ENCODE measurements around the gene GPR12. TPM values are rescaled to one million over a fixed set of nuclear protein-coding genes. Genes with fewer than 3 reads are reported as not detected.
A peak's percentile ranks its signal among the peaks of the same experiment; 100 is the strongest.

GPR12 gene
- total RNA-seq, 2 experiments from 2014 or later, result not detected

DNA sequence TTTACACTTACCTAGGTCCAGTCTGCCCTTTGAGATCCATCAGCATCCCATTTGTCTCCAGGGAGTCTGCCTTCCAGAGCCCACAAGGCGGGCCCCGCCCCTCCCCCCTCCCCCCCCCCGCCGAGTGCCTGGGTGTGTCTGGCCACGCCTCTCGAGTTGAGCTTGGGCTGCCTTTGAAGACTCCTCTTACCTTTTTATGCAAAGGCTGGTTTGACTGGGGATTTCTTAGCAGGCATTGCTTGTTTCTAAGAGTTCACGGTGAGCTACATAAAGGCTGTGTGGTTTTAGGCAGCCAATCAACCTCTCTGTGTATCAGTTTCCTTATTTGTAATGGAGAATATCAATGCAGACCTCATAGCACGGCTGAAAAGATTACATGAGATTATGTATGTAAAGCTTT is 11.3 kb downstream of the GPR12 start:
- no peak for DNase-seq
- Mint-ChIP-seq H3K4me1 (ENCODE audit: low read depth) (peaks cover 6% of the 10 kb centered on the region), H3K4me3 (no peak overlapping the region), H3K9me3 (no peaks in the 10 kb centered on the region), H3K36me3 (ENCODE audit: low read depth) (no peaks in the 10 kb centered on the region), H3K27me3 (peaks cover 18% of the 10 kb centered on the region), H3K27ac (no peak overlapping the region)
- ChIA-PET CTCF (interaction anchor here (0.6 to 1.8 kb wide), 3 partner anchors 37 to 124 kb away, joined by 3 to 6 read pairs (median 3); no protein-coding TSS in a partner anchor), POLR2A (no interaction called here)
- peak; percentile 61 for ATAC-seq
- intact Hi-C loops (cut with micrococcal nuclease), result no loop called here
- TF ChIP-seq, protein P1, sequence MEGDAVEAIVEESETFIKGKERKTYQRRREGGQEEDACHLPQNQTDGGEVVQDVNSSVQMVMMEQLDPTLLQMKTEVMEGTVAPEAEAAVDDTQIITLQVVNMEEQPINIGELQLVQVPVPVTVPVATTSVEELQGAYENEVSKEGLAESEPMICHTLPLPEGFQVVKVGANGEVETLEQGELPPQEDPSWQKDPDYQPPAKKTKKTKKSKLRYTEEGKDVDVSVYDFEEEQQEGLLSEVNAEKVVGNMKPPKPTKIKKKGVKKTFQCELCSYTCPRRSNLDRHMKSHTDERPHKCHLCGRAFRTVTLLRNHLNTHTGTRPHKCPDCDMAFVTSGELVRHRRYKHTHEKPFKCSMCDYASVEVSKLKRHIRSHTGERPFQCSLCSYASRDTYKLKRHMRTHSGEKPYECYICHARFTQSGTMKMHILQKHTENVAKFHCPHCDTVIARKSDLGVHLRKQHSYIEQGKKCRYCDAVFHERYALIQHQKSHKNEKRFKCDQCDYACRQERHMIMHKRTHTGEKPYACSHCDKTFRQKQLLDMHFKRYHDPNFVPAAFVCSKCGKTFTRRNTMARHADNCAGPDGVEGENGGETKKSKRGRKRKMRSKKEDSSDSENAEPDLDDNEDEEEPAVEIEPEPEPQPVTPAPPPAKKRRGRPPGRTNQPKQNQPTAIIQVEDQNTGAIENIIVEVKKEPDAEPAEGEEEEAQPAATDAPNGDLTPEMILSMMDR (IDR thresholded peaks at IDR 0.05), result no peak

DNA sequence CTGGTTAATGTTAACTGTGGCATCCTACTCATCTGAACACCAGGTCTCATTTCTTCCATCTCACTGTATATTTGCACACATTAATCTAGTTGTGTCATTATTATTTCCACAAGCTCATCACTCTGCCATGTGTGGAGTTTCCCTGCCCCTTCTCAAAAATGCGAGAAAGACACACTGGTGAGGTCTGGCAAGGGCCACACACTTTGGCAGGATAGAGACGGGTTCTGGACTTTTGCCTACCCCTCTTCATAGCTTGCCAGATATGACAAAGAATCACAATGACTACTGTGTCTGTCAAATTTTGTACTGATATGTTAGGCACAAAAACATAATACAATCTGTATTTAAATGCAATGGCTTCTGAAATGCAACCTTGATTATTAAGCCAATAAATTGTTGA is 12.9 kb downstream of the GPR12 start:
- no peak for DNase-seq
- H3K36me3 Mint-ChIP-seq (ENCODE audit: low read depth), result no peaks in the 10 kb centered on the region
- ChIA-PET POLR2A (no interaction called here), CTCF (interaction anchor here (1.8 kb wide), 1 partner anchor 49 kb away, joined by 6 read pairs; no protein-coding TSS in a partner anchor)
- no peak overlapping the region for H3K4me3 Mint-ChIP-seq
- intact Hi-C loops (cut with micrococcal nuclease), result no loop called here
- H3K9me3 Mint-ChIP-seq, result no peaks in the 10 kb centered on the region
- no peak for ATAC-seq
- peaks cover 6% of the 10 kb centered on the region for H3K4me1 Mint-ChIP-seq (ENCODE audit: low read depth)
- TF ChIP-seq, protein P1 (IDR thresholded peaks at IDR 0.05), result no peak
- peaks cover 18% of the 10 kb centered on the region for H3K27me3 Mint-ChIP-seq
- no peak overlapping the region for H3K27ac Mint-ChIP-seq

DNA sequence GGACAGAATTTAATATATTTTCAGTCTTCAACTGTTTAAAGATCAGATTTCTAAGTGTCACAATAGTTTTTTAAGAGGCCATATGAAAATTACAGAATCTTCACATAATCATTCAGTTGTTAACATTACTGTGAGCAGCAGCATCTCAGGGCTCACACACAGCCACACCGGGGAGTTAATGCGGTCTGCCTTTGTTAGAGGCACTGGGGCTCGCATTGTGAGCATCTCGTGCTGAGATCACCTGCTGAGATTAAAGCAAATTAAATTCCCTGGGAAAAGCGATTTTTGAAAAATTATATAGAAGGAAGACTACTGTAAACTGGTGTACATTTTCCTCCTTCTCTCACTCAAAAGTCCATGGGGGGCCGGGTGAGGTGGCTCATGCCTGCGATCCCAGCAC is 16.6 kb downstream of the GPR12 start:
- CTCF ChIA-PET, result no interaction called here
- H3K4me3 Mint-ChIP-seq, result no peak overlapping the region
- POLR2A ChIA-PET, result no interaction called here
- H3K9me3 Mint-ChIP-seq, result peaks cover 5% of the 10 kb centered on the region
- TF ChIP-seq, protein P1 (IDR thresholded peaks at IDR 0.05), result no peak
- DNase-seq, result no peak
- peaks cover 13% of the 10 kb centered on the region for H3K27me3 Mint-ChIP-seq
- no peak for ATAC-seq
- H3K36me3 Mint-ChIP-seq (ENCODE audit: low read depth), result no peaks in the 10 kb centered on the region
- intact Hi-C loops (cut with micrococcal nuclease), result no loop called here
- no peaks in the 10 kb centered on the region for H3K4me1 Mint-ChIP-seq (ENCODE audit: low read depth)
- H3K27ac Mint-ChIP-seq, result no peak overlapping the region

DNA sequence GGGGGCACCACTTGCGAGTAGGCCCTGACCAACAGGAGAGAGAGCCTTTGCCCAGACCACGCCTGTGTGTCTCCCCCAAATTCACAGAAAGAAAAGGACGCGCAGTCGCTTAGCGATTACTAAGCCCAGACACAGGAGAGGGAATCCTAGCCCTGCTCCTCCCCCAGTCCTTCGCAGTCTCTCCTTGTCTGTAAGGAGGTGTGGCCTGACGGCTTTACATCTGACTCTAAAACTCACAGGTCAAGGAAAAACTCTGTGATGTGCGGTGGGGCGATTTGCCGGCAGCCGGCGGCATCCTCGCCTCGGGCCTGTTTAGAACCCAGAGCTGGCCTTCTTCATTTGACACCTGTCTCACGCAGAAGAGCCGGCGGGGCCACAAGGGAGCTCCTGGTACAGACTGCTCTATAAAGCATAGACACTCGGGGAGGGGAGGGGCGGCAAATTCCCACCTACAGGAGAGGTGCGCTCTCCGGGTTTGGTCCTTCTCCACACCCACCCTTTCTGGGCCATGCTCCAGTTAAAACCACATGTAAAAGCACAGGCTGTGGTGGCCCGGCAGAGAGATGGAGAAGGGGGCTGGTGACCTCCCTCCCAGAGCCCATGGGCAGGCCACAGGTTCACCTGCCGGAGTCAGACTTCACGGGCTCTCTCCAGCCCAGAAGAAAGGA is 17.8 kb downstream of the GPR12 start:
- Mint-ChIP-seq H3K27me3 (peaks cover 13% of the 10 kb centered on the region), H3K4me1 (ENCODE audit: low read depth) (no peaks in the 10 kb centered on the region), H3K4me3 (no peak overlapping the region), H3K27ac (no peak overlapping the region), H3K36me3 (ENCODE audit: low read depth) (peaks cover 1% of the 10 kb centered on the region), H3K9me3 (peaks cover 9% of the 10 kb centered on the region)
- no peak for ATAC-seq
- TF ChIP-seq, protein P1 (IDR thresholded peaks at IDR 0.05), result no peak
- intact Hi-C loops (cut with micrococcal nuclease), result no loop called here
- CTCF ChIA-PET, result no interaction called here
- POLR2A ChIA-PET, result no interaction called here
- no peak for DNase-seq

DNA sequence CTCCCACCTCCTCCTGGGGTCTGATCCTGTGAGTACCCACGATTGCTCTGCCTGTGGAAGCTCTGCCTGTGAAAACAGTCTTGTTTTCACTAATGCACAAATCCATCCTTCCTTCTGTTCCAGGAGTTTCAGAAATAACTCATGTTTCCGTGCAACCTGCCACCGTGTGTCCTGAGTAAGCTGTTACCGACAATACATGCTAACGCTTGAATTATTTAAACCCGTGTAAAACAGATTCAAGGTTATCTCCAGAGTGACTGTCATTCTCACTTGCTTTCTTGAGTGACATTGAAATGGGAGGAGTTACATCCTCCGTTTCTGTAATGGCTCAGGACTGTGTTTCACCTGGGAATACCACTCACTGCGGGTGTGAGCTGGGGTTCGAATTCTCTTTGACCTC is 24.9 kb downstream of the GPR12 start:
- CTCF ChIA-PET, result no interaction called here
- POLR2A ChIA-PET, result no interaction called here

More for the DNA sequence above, 24.9 kb downstream of the GPR12 start:
- Mint-ChIP-seq H3K36me3 (ENCODE audit: low read depth) (peaks cover 3% of the 10 kb centered on the region), H3K4me3 (no peak overlapping the region), H3K27ac (no peak overlapping the region), H3K27me3 (no peaks in the 10 kb centered on the region), H3K4me1 (ENCODE audit: low read depth) (no peaks in the 10 kb centered on the region), H3K9me3 (peaks cover 12% of the 10 kb centered on the region)
- intact Hi-C loops (cut with micrococcal nuclease), result no loop called here
- ATAC-seq (no peak), DNase-seq (no peak)
- TF ChIP-seq, protein P1 (IDR thresholded peaks at IDR 0.05), result no peak
